GM19351 (cell line): Measurements from ENCODE around the gene GSTM4.

Source experiments
- ATAC-seq: cut with Tn5 transposase; IDR thresholded peaks from one replicate; pipeline ENCODE4 v1.9.1; 2021; ENCODE audit warnings: mild to moderate bottlenecking, moderate library complexity; ENCODE audit not compliant: unreplicated experiment

The GSTM4 gene

GRCh38 chr1:109624201-109625010 lies 31.5 kb upstream of the GSTM4 start:
- no peak for ATAC-seq

DNA sequence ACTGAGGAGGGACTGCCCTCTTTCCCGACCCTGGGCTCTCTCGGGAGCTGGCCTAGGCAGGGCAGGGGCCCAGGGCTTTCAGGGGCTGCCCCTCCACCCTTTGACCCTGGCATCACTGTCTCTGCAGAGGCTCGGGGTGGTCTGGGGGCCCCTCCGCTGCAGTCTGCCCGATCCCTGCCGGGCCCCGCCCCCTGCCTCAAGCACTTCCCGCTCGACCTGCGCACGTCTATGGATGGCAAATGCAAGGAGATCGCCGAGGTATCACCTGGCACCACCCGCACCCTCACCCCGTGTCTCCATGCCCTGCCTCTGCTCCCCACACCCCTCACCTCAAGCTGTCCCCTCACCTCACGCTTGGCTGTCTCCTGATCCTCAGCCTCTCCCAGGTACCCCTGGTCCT lies 30.7 kb upstream of the GSTM4 start:
- ATAC-seq, result no peak

GRCh38 chr1:109625601-109626560 lies 30.0 kb upstream of the GSTM4 start:
- no peak for ATAC-seq

DNA sequence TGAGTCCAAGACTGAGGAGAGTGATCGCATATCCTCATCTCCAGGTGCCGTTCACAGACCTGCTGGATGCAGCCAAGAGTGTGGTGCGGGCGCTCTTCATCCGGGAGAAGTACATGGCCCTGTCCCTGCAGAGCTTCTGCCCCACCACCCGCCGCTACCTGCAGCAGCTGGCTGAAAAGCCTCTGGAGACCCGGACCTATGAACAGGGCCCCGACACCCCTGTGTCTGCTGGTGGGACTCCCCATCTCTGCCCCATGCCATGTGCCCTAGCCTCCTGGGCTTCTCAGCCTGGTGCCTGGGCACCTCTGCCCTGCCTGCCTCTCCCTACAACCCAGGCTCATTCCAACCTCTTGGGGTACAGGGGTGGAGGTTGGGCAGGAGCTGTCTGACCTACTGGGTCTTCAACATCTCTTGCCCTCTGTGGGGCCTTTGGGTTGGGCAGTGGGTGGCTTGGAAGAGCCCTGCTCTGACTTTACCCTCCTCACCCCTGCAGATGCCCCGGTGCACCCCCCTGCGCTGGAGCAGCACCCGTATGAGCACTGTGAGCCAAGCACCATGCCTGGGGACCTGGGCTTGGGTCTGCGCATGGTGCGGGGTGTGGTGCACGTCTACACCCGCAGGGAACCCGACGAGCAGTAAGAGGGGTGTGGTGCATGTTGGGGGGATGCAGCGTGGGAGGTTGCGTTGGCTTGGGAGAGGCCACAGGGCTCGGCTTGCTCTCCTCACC lies 29.1 kb upstream of the GSTM4 start:
- ATAC-seq, result no peak

GRCh38 chr1:109627692-109628399 lies 28.1 kb upstream of the GSTM4 start:
- no peak for ATAC-seq

DNA sequence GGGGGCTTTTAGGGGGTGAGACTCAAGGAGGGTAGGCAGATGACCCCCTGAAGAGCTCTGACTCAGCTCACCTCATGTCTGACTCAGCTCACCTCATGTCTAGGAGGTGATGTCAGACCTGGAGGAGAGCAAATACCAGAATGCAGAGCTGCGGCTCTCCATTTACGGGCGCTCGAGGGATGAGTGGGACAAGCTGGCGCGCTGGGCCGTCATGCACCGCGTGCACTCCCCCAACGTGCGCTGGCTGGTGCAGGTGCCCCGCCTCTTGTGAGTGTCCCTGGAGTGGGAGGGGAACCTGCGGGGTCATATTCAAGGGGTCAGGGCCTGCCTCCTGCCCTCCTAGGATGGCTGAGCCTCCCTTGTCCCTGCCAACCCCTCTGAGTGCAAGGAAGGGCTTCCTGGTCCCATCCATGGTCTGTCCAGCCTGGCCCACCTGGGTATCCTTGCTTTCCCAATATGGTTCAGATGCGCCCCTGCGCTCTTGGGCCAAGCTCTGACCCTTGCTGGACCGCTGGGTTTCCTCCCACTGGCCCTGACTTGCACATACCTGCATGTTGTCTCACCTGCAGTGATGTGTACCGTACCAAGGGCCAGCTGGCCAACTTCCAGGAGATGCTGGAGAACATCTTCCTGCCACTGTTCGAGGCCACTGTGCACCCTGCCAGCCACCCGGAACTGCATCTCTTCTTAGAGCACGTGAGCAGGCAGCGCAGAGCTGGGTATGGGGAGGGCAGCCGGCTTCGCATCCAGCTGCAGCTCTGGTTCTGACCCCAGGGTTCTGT lies 27.2 kb upstream of the GSTM4 start:
- no peak for ATAC-seq

DNA sequence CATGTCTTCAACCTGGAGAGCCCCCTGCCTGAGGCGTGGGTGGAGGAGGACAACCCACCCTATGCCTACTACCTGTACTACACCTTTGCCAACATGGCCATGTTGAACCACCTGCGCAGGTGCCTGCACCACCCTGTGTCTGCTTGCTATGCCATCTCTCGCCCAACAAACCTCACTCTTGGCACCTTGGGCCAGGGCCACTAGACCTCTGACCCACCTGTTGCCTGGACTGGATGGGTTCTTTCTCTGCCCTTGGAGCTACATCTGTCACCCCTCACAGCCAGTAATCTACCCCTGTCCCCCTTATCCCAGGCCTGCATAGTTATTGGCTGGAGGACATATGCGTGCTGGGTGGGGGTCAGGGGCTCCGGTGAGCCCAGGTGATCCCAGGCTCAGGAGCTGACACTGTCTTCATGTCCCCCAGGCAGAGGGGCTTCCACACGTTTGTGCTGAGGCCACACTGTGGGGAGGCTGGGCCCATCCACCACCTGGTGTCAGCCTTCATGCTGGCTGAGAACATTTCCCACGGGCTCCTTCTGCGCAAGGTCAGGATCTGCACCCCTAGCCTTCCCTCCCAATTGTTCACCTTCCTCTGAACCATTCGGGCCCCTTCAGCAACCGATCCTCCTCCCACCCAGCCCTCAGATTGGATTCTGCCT lies 26.4 kb upstream of the GSTM4 start:
- ATAC-seq, result no peak

DNA sequence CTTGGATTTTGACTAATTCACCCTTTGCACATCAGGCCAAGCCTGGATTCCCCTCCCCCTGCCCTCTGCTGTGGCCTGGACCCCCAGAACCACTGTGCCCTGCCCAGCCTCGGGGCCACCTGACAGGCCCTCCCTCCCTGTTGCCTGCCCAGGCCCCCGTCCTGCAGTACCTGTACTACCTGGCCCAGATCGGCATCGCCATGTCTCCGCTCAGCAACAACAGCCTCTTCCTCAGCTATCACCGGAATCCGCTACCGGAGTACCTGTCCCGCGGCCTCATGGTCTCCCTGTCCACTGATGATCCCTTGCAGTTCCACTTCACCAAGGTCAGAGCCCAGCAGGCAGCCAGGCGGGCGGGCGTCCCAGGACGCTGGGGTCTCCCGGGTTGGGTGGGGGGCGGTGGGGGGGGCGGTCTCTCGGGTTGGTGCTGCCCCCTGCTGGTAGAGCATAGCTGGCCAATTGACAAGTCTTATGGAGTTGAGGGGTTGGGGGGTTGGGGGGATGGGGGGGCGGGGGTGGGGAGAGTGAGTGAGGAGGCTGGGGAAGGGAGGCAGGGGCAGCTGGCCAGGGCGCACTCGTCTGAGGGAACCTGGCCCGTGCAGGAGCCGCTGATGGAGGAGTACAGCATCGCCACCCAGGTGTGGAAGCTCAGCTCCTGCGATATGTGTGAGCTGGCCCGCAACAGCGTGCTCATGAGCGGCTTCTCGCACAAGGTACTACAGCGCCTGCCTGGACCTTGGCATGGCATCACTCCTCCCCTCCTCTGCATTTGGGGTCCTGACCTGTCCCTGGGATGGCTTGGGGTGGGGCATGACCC lies 25.6 kb upstream of the GSTM4 start:
- no peak for ATAC-seq

DNA sequence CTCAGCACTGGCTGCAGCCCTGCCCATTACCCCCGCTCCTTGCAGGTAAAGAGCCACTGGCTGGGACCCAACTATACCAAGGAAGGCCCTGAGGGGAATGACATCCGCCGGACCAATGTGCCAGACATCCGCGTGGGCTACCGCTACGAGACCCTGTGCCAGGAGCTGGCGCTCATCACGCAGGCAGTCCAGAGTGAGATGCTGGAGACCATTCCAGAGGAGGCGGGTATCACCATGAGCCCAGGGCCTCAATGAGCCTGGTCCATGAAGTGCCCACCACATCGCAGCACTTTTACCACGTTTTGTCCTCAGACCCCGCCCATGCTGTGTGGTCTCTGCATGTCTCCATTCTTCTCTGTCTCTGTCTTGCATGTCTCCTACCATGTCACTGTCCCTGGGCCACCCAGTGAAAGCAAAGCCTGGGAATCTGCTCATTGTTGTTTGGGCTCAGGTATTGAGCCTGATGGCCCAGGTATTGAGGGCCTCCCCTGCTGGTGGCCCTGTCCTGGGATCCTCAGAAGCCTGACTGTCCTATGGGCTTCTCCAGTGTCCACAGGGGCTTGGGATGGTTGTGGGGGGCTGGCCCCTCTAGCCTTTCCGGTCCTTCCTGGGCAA lies 24.9 kb upstream of the GSTM4 start:
- no peak for ATAC-seq

DNA sequence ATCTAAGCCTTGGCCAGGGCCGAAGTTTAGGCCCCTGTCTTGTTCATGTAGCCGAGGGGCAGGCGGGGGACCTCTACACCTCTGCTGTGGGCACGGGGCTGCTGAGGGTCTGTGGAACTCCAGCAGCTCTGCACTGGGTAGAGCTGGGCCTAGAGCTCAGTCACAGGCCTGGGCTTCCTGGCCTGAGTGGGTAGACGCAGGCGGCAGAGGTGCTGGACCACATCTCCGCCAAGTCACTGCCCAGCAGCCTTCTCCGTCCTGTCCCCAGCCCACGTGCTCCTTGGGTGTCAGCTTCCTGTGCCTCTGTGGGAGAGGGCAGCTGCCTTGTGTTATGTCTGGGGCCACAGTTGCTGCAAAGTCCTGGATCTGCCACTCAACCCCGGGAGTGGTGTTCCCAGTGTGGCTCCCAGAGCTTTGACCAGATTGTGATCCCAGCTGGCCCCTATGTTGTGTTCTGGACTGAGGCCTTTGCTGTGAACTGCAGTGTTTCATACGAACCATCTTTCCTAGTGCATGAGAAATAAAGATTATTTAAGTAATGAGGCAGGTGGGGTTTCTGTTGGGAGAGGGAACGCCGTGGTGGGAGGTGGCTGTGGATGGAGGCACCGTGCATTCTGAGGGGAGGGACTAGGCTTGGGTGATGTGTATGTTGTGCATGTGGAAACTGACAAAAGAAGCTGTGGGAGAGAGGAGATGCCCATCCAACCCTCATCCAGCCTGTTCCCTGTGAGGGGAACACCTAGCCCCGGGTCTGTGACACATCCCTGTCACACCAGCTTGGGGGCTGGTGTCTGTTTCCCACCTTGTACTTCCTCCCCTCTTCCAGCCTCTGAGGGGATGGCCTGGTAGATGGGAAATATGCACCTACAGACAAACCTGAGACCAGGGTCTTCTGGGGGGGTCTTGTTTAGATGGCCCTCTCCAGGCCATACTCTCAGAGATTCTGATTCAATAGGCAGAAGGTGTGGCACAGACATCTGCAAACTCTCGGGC lies 24.1 kb upstream of the GSTM4 start:
- ATAC-seq, result no peak

GRCh38 chr1:109632671-109633346 lies 23.1 kb upstream of the GSTM4 start:
- no peak for ATAC-seq

GRCh38 chr1:109634292-109634691 lies 21.6 kb upstream of the GSTM4 start:
- no peak for ATAC-seq

GRCh38 chr1:109634771-109635750 lies 20.8 kb upstream of the GSTM4 start:
- no peak for ATAC-seq

DNA sequence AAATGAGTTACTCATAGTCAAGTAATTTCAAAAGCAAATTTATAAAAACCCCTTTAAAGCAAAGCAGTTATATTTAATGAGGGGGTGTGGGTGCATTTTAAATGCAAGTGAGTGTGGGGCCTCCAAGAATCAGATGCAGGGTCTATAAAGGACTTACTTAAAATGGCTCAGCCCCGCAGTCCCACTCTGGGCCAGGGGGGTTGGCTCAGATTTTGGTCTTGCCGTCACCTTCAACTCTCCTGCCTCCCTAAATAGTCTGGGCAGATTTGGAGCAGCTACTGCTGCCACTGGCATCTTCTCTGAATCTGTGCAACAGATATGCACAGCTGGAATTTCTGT lies 20.1 kb upstream of the GSTM4 start:
- ATAC-seq, result no peak
